ENCODE results near the gene KIF26B. TPM values are rescaled to one million over a fixed set of nuclear protein-coding genes. Genes with fewer than 3 reads are reported as not detected.

KIF26B gene
- total RNA-seq, 1 donor from 2014 or later: 8.8 TPM

DNA sequence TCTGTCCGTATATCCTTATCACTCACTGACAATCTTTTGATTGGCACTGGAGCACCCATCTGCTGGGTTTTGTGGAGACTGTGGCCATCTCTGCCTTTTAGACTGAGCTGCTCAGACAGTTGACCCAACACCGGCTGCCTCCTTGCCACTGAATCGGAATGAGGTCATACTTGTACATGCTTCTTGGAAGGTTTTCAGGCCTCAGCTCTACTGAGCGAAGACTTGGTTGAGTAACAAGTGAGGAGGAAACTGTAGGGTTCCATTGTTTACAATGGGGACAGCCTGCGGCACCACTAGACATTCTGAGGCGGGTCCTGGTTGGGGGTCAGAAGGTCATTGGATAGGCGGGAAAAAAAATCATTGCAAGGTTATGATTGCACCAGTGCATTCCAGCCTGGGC lies 320.3 kb downstream of the KIF26B start:
- Mint-ChIP-seq H3K27me3 (ENCODE audit: unreplicated experiment) (no peaks in the 10 kb centered on the region), H3K4me1 (ENCODE audit: unreplicated experiment) (no peaks in the 10 kb centered on the region), H3K4me3 (ENCODE audit: unreplicated experiment) (no peak overlapping the region), H3K36me3 (ENCODE audit: unreplicated experiment) (no peaks in the 10 kb centered on the region), H3K27ac (ENCODE audit: unreplicated experiment) (no peak overlapping the region), H3K9me3 (ENCODE audit: unreplicated experiment) (peaks cover 4% of the 10 kb centered on the region)
- TF ChIP-seq CTCF (IDR thresholded peaks at IDR 0.05): no peak
- no peak for DNase-seq (ENCODE audit: extremely low spot score, unreplicated experiment)

DNA sequence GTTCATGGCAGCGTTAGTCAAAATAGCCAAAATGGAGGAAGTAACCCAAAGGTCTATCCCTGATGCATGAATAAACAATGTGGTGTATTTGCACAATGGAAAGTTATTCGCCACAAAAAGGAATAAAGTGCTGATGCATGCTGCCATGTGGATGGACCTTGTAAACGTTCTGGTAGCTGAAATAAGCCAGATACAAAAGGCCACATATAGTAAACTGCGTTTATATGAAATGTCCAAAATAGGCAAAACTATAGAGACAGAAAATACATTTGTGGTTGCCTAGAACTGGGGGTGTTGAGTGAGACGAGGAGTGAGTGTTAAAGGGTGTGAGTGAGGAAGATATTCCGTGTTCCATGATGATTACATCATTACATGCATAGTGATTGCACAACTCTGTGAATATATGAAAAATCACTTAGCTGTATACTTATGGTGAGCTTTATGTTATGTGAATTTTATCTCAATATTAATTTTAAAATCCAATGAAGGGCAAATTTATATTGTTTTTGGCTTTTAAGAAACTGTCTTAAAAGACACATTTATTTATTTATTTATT lies 321.3 kb downstream of the KIF26B start:
- H3K27me3 Mint-ChIP-seq (ENCODE audit: unreplicated experiment): no peaks in the 10 kb centered on the region
- no peak overlapping the region for H3K27ac Mint-ChIP-seq (ENCODE audit: unreplicated experiment)

GRCh38 chr1:245477941-245478340 lies 323.2 kb downstream of the KIF26B start:
- Mint-ChIP-seq H3K4me3 (ENCODE audit: unreplicated experiment) (no peak overlapping the region), H3K9me3 (ENCODE audit: unreplicated experiment) (peaks cover 4% of the 10 kb centered on the region), H3K4me1 (ENCODE audit: unreplicated experiment) (no peaks in the 10 kb centered on the region), H3K36me3 (ENCODE audit: unreplicated experiment) (no peaks in the 10 kb centered on the region), H3K27ac (ENCODE audit: unreplicated experiment) (no peak overlapping the region), H3K27me3 (ENCODE audit: unreplicated experiment) (no peaks in the 10 kb centered on the region)
- TF ChIP-seq CTCF (IDR thresholded peaks at IDR 0.05): no peak
- DNase-seq (ENCODE audit: extremely low spot score, unreplicated experiment): no peak

More for the DNA sequence above, 321.3 kb downstream of the KIF26B start:
- Mint-ChIP-seq H3K4me3 (ENCODE audit: unreplicated experiment) (no peak overlapping the region), H3K9me3 (ENCODE audit: unreplicated experiment) (peaks cover 4% of the 10 kb centered on the region), H3K4me1 (ENCODE audit: unreplicated experiment) (no peaks in the 10 kb centered on the region), H3K36me3 (ENCODE audit: unreplicated experiment) (no peaks in the 10 kb centered on the region)
- no peak for DNase-seq (ENCODE audit: extremely low spot score, unreplicated experiment)
- TF ChIP-seq CTCF (IDR thresholded peaks at IDR 0.05): no peak

- Mint-ChIP-seq H3K9me3 (ENCODE audit: unreplicated experiment) (no peaks in the 10 kb centered on the region), H3K36me3 (ENCODE audit: unreplicated experiment) (no peaks in the 10 kb centered on the region), H3K27ac (ENCODE audit: unreplicated experiment) (no peak overlapping the region), H3K4me1 (ENCODE audit: unreplicated experiment) (no peaks in the 10 kb centered on the region), H3K4me3 (ENCODE audit: unreplicated experiment) (no peak overlapping the region), H3K27me3 (ENCODE audit: unreplicated experiment) (peaks cover 6% of the 10 kb centered on the region)
- no peak for DNase-seq (ENCODE audit: extremely low spot score, unreplicated experiment)
- no peak for TF ChIP-seq CTCF (IDR thresholded peaks at IDR 0.05)
These were observed 325.8 kb downstream of the KIF26B start for GRCh38 chr1:245480393-245481120.

DNA sequence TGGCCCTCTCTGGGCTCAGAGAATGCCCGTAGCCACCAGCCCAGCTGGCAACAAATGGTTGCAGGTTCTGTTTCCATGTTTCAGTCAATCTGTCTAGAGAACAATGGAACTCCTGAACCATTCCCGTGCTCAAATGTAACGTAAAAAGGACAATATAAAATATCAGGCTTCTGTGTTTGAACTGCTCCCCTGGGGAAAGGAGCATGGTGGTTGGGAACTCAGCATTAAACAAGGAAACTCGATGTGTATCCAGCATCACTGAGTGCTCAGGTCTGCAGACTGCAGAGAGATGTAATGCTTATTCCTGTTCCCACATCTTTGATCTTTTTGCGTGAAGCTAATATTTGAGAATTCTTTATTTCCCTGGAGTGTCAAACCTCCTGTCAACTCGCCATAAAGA lies 326.5 kb downstream of the KIF26B start:
- TF ChIP-seq CTCF (IDR thresholded peaks at IDR 0.05): no peak
- no peak for DNase-seq (ENCODE audit: extremely low spot score, unreplicated experiment)
- no peaks in the 10 kb centered on the region for H3K36me3 Mint-ChIP-seq (ENCODE audit: unreplicated experiment)
- no peak overlapping the region for H3K27ac Mint-ChIP-seq (ENCODE audit: unreplicated experiment)
- H3K9me3 Mint-ChIP-seq (ENCODE audit: unreplicated experiment): no peaks in the 10 kb centered on the region
- peaks cover 6% of the 10 kb centered on the region for H3K27me3 Mint-ChIP-seq (ENCODE audit: unreplicated experiment)
- H3K4me3 Mint-ChIP-seq (ENCODE audit: unreplicated experiment): no peak overlapping the region
- no peaks in the 10 kb centered on the region for H3K4me1 Mint-ChIP-seq (ENCODE audit: unreplicated experiment)

Data from osteocyte (in vitro differentiated cells).